NCI-H1694 (cell line): ENCODE results near the gene RADIL.
"Not testable (repeated sequence)": the region's sequence is repeated elsewhere in the genome, so short reads cannot be mapped to it uniquely, and the experiment has no call there.

Experiments used
- DNase-seq: peaks from one replicate; lab custom pipeline; 2025; lab: John Stamatoyannopoulos, UW

Gene RADIL

GRCh38 chr7:4808565-4808964 is 75.0 kb downstream of the RADIL start:
- no peak for DNase-seq

- DNase-seq: no peak
These were observed 75.5 kb downstream of the RADIL start for GRCh38 chr7:4808026-4808425.

- no peak for DNase-seq
These were observed 75.9 kb downstream of the RADIL start for GRCh38 chr7:4807598-4808016.

GRCh38 chr7:4806983-4807597 is 76.4 kb downstream of the RADIL start:
- DNase-seq: no peak

- DNase-seq: no peak
These were observed 77.6 kb downstream of the RADIL start for GRCh38 chr7:4805984-4806300.

GRCh38 chr7:4805110-4805983 is 78.2 kb downstream of the RADIL start:
- DNase-seq: no peak

GRCh38 chr7:4803397-4804241 is 79.9 kb downstream of the RADIL start:
- no peak for DNase-seq

- not testable (repeated sequence) for DNase-seq
These were observed 80.9 kb downstream of the RADIL start for GRCh38 chr7:4802577-4802976.

GRCh38 chr7:4801839-4802231 is 81.7 kb downstream of the RADIL start:
- DNase-seq: no peak

- DNase-seq: no peak
These were observed 82.3 kb downstream of the RADIL start for GRCh38 chr7:4800926-4801838.

GRCh38 chr7:4800487-4800886 is 83.0 kb downstream of the RADIL start:
- no peak for DNase-seq

- no peak for DNase-seq
These were observed 83.8 kb downstream of the RADIL start for GRCh38 chr7:4799508-4800268.

- DNase-seq: no peak
These were observed 84.7 kb downstream of the RADIL start for GRCh38 chr7:4798706-4799235.

- peak; percentile 26 for DNase-seq
These were observed 85.4 kb downstream of the RADIL start for GRCh38 chr7:4797858-4798705.

GRCh38 chr7:4796453-4796852 is 87.1 kb downstream of the RADIL start:
- no peak for DNase-seq

- DNase-seq: no peak
These were observed 88.7 kb downstream of the RADIL start for GRCh38 chr7:4794591-4795350.

- DNase-seq: not testable (repeated sequence)
These were observed 89.3 kb downstream of the RADIL start for GRCh38 chr7:4794171-4794570.

- not testable (repeated sequence) for DNase-seq
These were observed 90.0 kb downstream of the RADIL start for GRCh38 chr7:4793385-4793993.
